ENCODE results near the gene CEP104.
"Not testable (repeated sequence)": the region's sequence is repeated elsewhere in the genome, so short reads cannot be mapped to it uniquely, and the experiment has no call there.

The CEP104 gene

GRCh38 chr1:3809680-3810079, 47.3 kb downstream of the CEP104 start:
- Histone ChIP-seq H3K36me3 (ENCODE audit: control insufficient read depth in 4 of 4, insufficient read depth in 4 of 4, low read length in 3 of 4) (peaks cover 0 to 8% (median 1%) of the 10 kb centered on the region in 4 experiments), H3K4me3 (ENCODE audit: control insufficient read depth in 1 of 7, extremely low read depth in 1 of 7, insufficient read depth in 4 of 7, low read depth in 2 of 7, low read length in 6 of 7) (no peak overlapping the region), H3K4me1 (ENCODE audit: control extremely low read depth in 1 of 4, control insufficient read depth in 4 of 4, insufficient read depth in 4 of 4, low read length in 3 of 4) (no peaks in the 10 kb centered on the region), H3K27ac (ENCODE audit: insufficient read depth in 1 of 2, low read depth in 1 of 2, low read length in 2 of 2, poor library complexity in 1 of 2, severe bottlenecking in 2 of 2) (no peak overlapping the region), H3K9me3 (ENCODE audit: control extremely low read depth in 1 of 5, control insufficient read depth in 4 of 5, insufficient read depth in 2 of 5, low read depth in 1 of 5, low read length in 4 of 5) (peaks cover 0 to 5% (median 0%) of the 10 kb centered on the region in 5 experiments), H3K27me3 (replicated peaks in 2 of 5; ENCODE audit: control insufficient read depth in 4 of 5, insufficient read depth in 5 of 5, low read length in 4 of 5) (peaks cover 0 to 6% (median 0%) of the 10 kb centered on the region in 5 experiments)
- ChIA-PET POLR2A (no interaction called here), CTCF (no interaction called here)
- 87% methylated on average over 7 of the region's 7 CpGs for WGBS (ENCODE audit: insufficient coverage)
- no peak for DNase-seq

DNA sequence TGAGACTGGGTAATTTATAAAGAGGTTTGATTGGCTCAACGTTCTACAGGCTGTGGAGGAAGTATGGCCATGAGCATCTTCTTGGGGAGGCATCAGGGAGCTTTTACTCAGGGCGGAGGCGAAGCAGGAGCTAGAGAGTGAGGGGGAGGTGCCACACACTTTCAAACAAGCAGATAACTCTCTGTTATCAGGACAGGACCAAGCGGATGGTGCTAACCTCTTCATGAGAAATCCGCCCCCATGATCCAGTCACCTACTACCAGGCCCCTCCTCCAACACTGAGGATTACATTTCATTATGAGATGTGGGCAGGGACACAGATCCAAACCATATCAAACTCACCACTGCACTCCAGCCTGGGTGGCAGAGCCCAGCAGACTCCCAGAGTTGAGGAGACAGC, 49.2 kb downstream of the CEP104 start:
- no peaks in the 10 kb centered on the region for H3K36me3 ChIP-seq (ENCODE audit: control insufficient read depth in 4 of 4, insufficient read depth in 4 of 4, low read length in 3 of 4)
- no peak for DNase-seq
- ChIA-PET POLR2A (no interaction called here), CTCF (no interaction called here)
- no peaks in the 10 kb centered on the region for H3K4me1 ChIP-seq (ENCODE audit: control extremely low read depth in 1 of 4, control insufficient read depth in 4 of 4, insufficient read depth in 4 of 4, low read length in 3 of 4)
- peaks cover 0 to 5% (median 0%) of the 10 kb centered on the region in 5 experiments for H3K9me3 ChIP-seq (ENCODE audit: control extremely low read depth in 1 of 5, control insufficient read depth in 4 of 5, insufficient read depth in 2 of 5, low read depth in 1 of 5, low read length in 4 of 5)
- H3K4me3 ChIP-seq (ENCODE audit: control insufficient read depth in 1 of 7, extremely low read depth in 1 of 7, insufficient read depth in 4 of 7, low read depth in 2 of 7, low read length in 6 of 7), result no peak overlapping the region
- H3K27ac ChIP-seq (ENCODE audit: insufficient read depth in 1 of 2, low read depth in 1 of 2, low read length in 2 of 2, poor library complexity in 1 of 2, severe bottlenecking in 2 of 2), result no peak overlapping the region
- H3K27me3 ChIP-seq (replicated peaks in 2 of 5; ENCODE audit: control insufficient read depth in 4 of 5, insufficient read depth in 5 of 5, low read length in 4 of 5), result peaks cover 0 to 10% (median 0%) of the 10 kb centered on the region in 5 experiments
- 100% methylated on average over 1 of the region's 5 CpGs for WGBS (ENCODE audit: insufficient coverage)

GRCh38 chr1:3805038-3805437, 52.0 kb downstream of the CEP104 start:
- CTCF ChIA-PET, result interaction anchor here (1.2 kb wide), 1 partner anchor 9 kb away, joined by 3 read pairs; the partner anchor contains the start of gene LRRC47
- H3K27ac ChIP-seq (ENCODE audit: insufficient read depth in 1 of 2, low read depth in 1 of 2, low read length in 2 of 2, poor library complexity in 1 of 2, severe bottlenecking in 2 of 2), result no peak overlapping the region
- H3K4me3 ChIP-seq (ENCODE audit: control insufficient read depth in 1 of 7, extremely low read depth in 1 of 7, insufficient read depth in 4 of 7, low read depth in 2 of 7, low read length in 6 of 7), result no peak overlapping the region
- POLR2A ChIA-PET, result no interaction called here
- no peaks in the 10 kb centered on the region for H3K4me1 ChIP-seq (ENCODE audit: control extremely low read depth in 1 of 4, control insufficient read depth in 4 of 4, insufficient read depth in 4 of 4, low read length in 3 of 4)
- WGBS (ENCODE audit: insufficient coverage), result 97% methylated on average over 10 of the region's 11 CpGs
- no peak for DNase-seq
- H3K9me3 ChIP-seq (ENCODE audit: control extremely low read depth in 1 of 5, control insufficient read depth in 4 of 5, insufficient read depth in 2 of 5, low read depth in 1 of 5, low read length in 4 of 5), result peaks cover 0 to 5% (median 0%) of the 10 kb centered on the region in 5 experiments
- peaks cover 0 to 13% (median 2%) of the 10 kb centered on the region in 5 experiments for H3K27me3 ChIP-seq (replicated peaks in 2 of 5; ENCODE audit: control insufficient read depth in 4 of 5, insufficient read depth in 5 of 5, low read length in 4 of 5)
- H3K36me3 ChIP-seq (ENCODE audit: control insufficient read depth in 4 of 4, insufficient read depth in 4 of 4, low read length in 3 of 4), result no peaks in the 10 kb centered on the region

GRCh38 chr1:3804627-3804944, 52.4 kb downstream of the CEP104 start:
- POLR2A ChIA-PET; H3K36me3 ChIP-seq (ENCODE audit: control insufficient read depth in 4 of 4, insufficient read depth in 4 of 4, low read length in 3 of 4); H3K4me1 ChIP-seq (ENCODE audit: control extremely low read depth in 1 of 4, control insufficient read depth in 4 of 4, insufficient read depth in 4 of 4, low read length in 3 of 4); DNase-seq; H3K4me3 ChIP-seq (ENCODE audit: control insufficient read depth in 1 of 7, extremely low read depth in 1 of 7, insufficient read depth in 4 of 7, low read depth in 2 of 7, low read length in 6 of 7); H3K9me3 ChIP-seq (ENCODE audit: control extremely low read depth in 1 of 5, control insufficient read depth in 4 of 5, insufficient read depth in 2 of 5, low read depth in 1 of 5, low read length in 4 of 5): not testable (repeated sequence)
- WGBS (ENCODE audit: insufficient coverage), result 61% methylated on average over 6 of the region's 7 CpGs
- peak overlapping the region in 1 of 2 experiments; percentile 49 for H3K27ac ChIP-seq (ENCODE audit: insufficient read depth in 1 of 2, low read depth in 1 of 2, low read length in 2 of 2, poor library complexity in 1 of 2, severe bottlenecking in 2 of 2)
- H3K27me3 ChIP-seq (replicated peaks in 2 of 5; ENCODE audit: control insufficient read depth in 4 of 5, insufficient read depth in 5 of 5, low read length in 4 of 5), result peaks cover 0 to 14% (median 2%) of the 10 kb centered on the region in 5 experiments
- CTCF ChIA-PET, result interaction anchor here (1.3 kb wide), 1 partner anchor 29 kb away, joined by 4 read pairs; no protein-coding TSS in a partner anchor

DNA sequence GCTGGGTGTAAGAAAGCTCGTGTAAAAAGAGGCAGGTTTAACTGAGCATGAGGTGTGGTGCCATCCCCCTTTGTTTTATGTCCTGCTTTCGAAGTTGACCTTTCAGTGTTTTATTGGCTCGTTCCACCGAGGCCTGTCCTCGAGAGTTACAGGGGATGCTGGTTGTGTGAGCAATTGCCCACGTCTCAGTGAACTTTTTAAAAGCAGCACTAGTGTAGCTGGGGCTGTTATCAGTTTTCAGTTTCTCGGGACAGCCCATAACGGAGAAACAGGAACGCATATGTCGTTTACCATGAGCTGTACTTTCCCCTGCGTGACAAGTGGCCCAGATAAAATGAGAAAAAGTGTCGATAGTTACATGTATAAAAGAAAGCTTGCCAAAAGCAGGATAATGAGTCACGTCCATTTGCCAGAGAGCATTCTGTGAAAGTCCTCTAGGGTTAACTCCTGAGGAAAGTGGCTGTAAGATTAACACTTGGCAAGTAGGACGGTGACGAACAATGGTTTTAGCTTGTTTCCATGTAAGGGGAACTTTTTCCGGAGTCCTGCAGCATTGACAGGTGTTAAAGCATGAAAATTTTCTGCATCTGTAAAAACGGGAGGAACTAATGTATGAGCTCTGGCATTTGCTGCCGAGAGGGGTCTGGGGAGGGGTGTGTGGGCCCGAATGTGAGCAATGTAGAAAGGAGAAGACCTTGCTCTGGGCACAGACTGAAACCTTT, 52.9 kb downstream of the CEP104 start:
- POLR2A ChIA-PET, result no interaction called here
- peaks cover 0 to 14% (median 2%) of the 10 kb centered on the region in 5 experiments for H3K27me3 ChIP-seq (replicated peaks in 2 of 5; ENCODE audit: control insufficient read depth in 4 of 5, insufficient read depth in 5 of 5, low read length in 4 of 5)
- 86% methylated on average over 13 of the region's 19 CpGs for WGBS (ENCODE audit: insufficient coverage)
- no peak for DNase-seq
- no peaks in the 10 kb centered on the region for H3K4me1 ChIP-seq (ENCODE audit: control extremely low read depth in 1 of 4, control insufficient read depth in 4 of 4, insufficient read depth in 4 of 4, low read length in 3 of 4)
- peak overlapping the region in 1 of 2 experiments; percentile 49 for H3K27ac ChIP-seq (ENCODE audit: insufficient read depth in 1 of 2, low read depth in 1 of 2, low read length in 2 of 2, poor library complexity in 1 of 2, severe bottlenecking in 2 of 2)
- CTCF ChIA-PET, result interaction anchor here (1.3 kb wide), 1 partner anchor 28 kb away, joined by 4 read pairs; no protein-coding TSS in a partner anchor
- H3K36me3 ChIP-seq (ENCODE audit: control insufficient read depth in 4 of 4, insufficient read depth in 4 of 4, low read length in 3 of 4), result no peaks in the 10 kb centered on the region
- H3K9me3 ChIP-seq (ENCODE audit: control extremely low read depth in 1 of 5, control insufficient read depth in 4 of 5, insufficient read depth in 2 of 5, low read depth in 1 of 5, low read length in 4 of 5), result peaks cover 0 to 5% (median 0%) of the 10 kb centered on the region in 5 experiments
- H3K4me3 ChIP-seq (ENCODE audit: control insufficient read depth in 1 of 7, extremely low read depth in 1 of 7, insufficient read depth in 4 of 7, low read depth in 2 of 7, low read length in 6 of 7), result no peak overlapping the region

- H3K36me3 ChIP-seq (ENCODE audit: control insufficient read depth in 4 of 4, insufficient read depth in 4 of 4, low read length in 3 of 4); H3K27ac ChIP-seq (ENCODE audit: insufficient read depth in 1 of 2, low read depth in 1 of 2, low read length in 2 of 2, poor library complexity in 1 of 2, severe bottlenecking in 2 of 2); DNase-seq; H3K4me1 ChIP-seq (ENCODE audit: control extremely low read depth in 1 of 4, control insufficient read depth in 4 of 4, insufficient read depth in 4 of 4, low read length in 3 of 4); POLR2A ChIA-PET; H3K9me3 ChIP-seq (ENCODE audit: control extremely low read depth in 1 of 5, control insufficient read depth in 4 of 5, insufficient read depth in 2 of 5, low read depth in 1 of 5, low read length in 4 of 5); CTCF ChIA-PET; H3K4me3 ChIP-seq (ENCODE audit: control insufficient read depth in 1 of 7, extremely low read depth in 1 of 7, insufficient read depth in 4 of 7, low read depth in 2 of 7, low read length in 6 of 7): not testable (repeated sequence)
- 100% methylated on average over 1 of the region's 3 CpGs for WGBS (ENCODE audit: insufficient coverage)
- peaks cover 0 to 14% (median 2%) of the 10 kb centered on the region in 5 experiments for H3K27me3 ChIP-seq (replicated peaks in 2 of 5; ENCODE audit: control insufficient read depth in 4 of 5, insufficient read depth in 5 of 5, low read length in 4 of 5)
Measured at GRCh38 chr1:3800795-3801194, 56.2 kb downstream of the CEP104 start.

- H3K4me3 ChIP-seq (ENCODE audit: control insufficient read depth in 1 of 7, extremely low read depth in 1 of 7, insufficient read depth in 4 of 7, low read depth in 2 of 7, low read length in 6 of 7), result no peak overlapping the region
- DNase-seq, result no peak
- CTCF ChIA-PET, result interaction anchor here (1.0 kb wide), 1 partner anchor 24 kb away, joined by 4 read pairs; no protein-coding TSS in a partner anchor
- peaks cover 3 to 14% (median 11%) of the 10 kb centered on the region in 4 experiments for H3K4me1 ChIP-seq (ENCODE audit: control extremely low read depth in 1 of 4, control insufficient read depth in 4 of 4, insufficient read depth in 4 of 4, low read length in 3 of 4)
- no peaks in the 10 kb centered on the region for H3K36me3 ChIP-seq (ENCODE audit: control insufficient read depth in 4 of 4, insufficient read depth in 4 of 4, low read length in 3 of 4)
- no peak overlapping the region for H3K27ac ChIP-seq (ENCODE audit: insufficient read depth in 1 of 2, low read depth in 1 of 2, low read length in 2 of 2, poor library complexity in 1 of 2, severe bottlenecking in 2 of 2)
- 96% methylated on average over 11 of the region's 11 CpGs for WGBS (ENCODE audit: insufficient coverage)
- peaks cover 0 to 11% (median 2%) of the 10 kb centered on the region in 5 experiments for H3K27me3 ChIP-seq (replicated peaks in 2 of 5; ENCODE audit: control insufficient read depth in 4 of 5, insufficient read depth in 5 of 5, low read length in 4 of 5)
- POLR2A ChIA-PET, result no interaction called here
- H3K9me3 ChIP-seq (ENCODE audit: control extremely low read depth in 1 of 5, control insufficient read depth in 4 of 5, insufficient read depth in 2 of 5, low read depth in 1 of 5, low read length in 4 of 5), result no peaks in the 10 kb centered on the region
Measured at GRCh38 chr1:3799976-3800685, 56.9 kb downstream of the CEP104 start.
